Measurements from ENCODE around the gene DDX18.

The DDX18 gene

DNA sequence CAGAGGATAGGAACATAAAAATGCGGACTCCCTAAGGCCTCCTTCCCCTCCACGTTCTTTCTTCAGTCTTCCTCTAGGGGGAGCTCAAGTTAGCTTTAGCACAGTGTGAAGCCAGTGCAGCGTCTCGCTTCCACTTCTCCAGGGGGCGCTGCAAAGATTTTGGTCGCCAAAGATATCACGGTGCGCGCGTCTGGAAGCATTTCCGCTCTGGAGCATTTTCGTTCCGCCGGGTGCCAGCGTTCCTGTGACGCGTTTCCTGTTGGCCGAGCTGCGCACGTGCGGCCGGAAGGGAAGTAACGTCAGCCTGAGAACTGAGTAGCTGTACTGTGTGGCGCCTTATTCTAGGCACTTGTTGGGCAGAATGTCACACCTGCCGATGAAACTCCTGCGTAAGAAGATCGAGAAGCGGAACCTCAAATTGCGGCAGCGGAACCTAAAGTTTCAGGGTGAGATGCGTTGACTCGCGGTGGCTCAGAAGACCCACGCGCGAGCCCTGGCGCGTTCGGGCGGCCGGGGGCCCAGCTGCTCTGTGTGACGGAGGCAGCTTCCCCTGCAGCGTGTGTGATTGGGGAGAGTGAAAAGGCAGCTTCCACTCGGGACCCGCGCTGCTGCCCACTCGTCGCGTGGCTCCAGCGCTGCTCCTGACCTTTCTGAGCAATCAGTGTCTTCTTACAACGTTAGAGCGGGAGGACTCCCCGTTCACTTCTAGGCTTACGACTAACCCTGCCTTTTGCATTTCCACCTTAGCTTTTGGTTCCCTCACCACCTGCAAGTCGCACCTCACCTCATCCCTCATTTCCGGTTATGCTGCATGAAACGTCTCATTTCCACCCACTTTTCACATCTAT lies at the start of gene DDX18:
DDX18 (plus strand) TSS at position 275 of the 848 bp plus-strand sequence; CDS start at position 362, 87 bp downstream.
- peak; percentile 100 for DNase-seq (ENCODE audit: low read depth)
- peak within 1 kb of the TSS; percentile 93 for H3K9ac ChIP-seq (ENCODE audit: low read length)
- H3K4me1 ChIP-seq (ENCODE audit: control insufficient read depth, insufficient read depth, low read length), result peaks cover 17% of the 10 kb centered on the region

DNA sequence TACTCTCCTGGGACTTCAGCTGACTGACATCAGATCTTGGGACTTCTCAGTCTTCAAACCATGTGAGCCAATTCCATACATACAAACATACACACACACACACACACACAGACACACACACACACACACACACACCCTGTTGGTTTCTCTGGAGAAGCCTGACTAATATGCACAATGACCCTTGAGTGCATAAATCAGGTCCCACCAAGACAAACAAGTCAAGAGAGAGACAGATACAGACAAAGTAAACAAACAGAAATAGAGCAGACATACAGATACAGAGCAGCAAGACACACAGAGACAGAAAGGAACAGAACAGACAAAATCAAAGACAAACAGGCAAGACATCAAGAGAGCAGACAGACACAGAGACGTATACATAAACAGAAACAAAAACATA lies 43.8 kb upstream of the DDX18 start:
- peaks cover 3% of the 10 kb centered on the region for H3K27me3 ChIP-seq (replicated peaks; ENCODE audit: control insufficient read depth, insufficient read depth, low read length)
- no peaks in the 10 kb centered on the region for H3K9me3 ChIP-seq (ENCODE audit: control insufficient read depth, low read length)
- no peaks in the 10 kb centered on the region for H3K4me1 ChIP-seq (ENCODE audit: control insufficient read depth, insufficient read depth, low read length)
- no peaks in the 10 kb centered on the region for H3K36me3 ChIP-seq (ENCODE audit: control insufficient read depth, insufficient read depth, low read length, severe bottlenecking)
- H3K4me3 ChIP-seq (ENCODE audit: low read length), result no peak overlapping the region
- H3K9ac ChIP-seq (ENCODE audit: low read length), result no peak overlapping the region
- no peak for DNase-seq (ENCODE audit: low read depth)

More for the DNA sequence above, at the start of gene DDX18:
- Histone ChIP-seq H3K4me3 (ENCODE audit: low read length) (peak within 1 kb of the TSS; percentile 95), H3K27me3 (replicated peaks; ENCODE audit: control insufficient read depth, insufficient read depth, low read length) (no peaks in the 10 kb centered on the region), H3K36me3 (ENCODE audit: control insufficient read depth, insufficient read depth, low read length, severe bottlenecking) (peaks cover 24% of the 10 kb centered on the region), H3K9me3 (ENCODE audit: control insufficient read depth, low read length) (no peaks in the 10 kb centered on the region)

DNA sequence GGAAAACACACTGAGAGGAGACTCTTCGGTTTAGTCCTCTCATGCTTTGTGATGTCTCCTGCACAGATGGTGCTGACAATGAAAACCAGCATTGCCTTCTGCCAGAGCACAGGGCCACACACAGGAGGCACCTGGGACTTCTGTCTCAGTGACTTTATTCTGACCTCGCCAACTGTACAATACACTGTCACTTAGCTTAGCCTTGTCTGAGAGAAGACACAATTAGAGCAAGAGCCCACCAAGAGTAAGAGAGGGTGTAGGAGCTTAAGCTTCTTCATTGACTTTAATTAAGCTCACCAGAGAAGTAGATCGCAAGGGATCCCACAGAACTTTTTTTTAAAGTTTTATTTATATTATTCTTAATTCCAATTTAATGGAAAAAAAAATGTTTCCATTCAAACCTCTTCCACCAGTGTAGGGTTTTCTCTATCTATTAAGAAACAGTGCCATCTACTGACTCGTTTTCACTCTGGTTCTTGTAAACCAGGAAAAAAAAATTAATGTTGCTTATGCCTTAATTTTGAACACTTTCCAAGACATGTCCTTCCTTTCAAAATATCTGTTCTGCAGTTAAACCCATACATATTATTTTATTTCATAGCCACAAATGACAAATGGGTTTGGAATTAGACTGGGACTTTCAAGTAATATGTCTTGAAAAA lies 42.4 kb upstream of the DDX18 start:
- H3K9ac ChIP-seq (ENCODE audit: low read length), result no peak overlapping the region
- peak; percentile 69 for DNase-seq (ENCODE audit: low read depth)

DNA sequence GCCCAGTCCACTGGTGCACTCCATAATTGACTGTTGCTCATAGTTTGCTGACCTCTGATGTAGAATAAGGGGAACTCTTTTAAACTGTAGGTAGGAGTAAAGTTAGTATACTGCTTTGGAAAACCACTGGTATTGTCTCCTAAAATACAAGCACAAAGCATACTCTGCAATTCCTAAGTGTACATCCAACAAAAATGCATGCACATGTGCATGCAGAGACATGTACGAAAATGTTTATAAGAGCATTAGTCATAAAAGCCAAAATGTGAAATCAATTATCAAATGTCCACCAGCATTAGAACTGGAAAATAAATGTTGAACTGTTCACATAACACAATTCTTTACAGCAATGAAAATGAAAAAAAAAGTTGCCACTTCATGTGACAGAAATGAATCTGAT lies 39.8 kb upstream of the DDX18 start:
- DNase-seq (ENCODE audit: low read depth), result peak; percentile 5
- Histone ChIP-seq H3K27me3 (replicated peaks; ENCODE audit: control insufficient read depth, insufficient read depth, low read length) (peaks cover 3% of the 10 kb centered on the region), H3K4me1 (ENCODE audit: control insufficient read depth, insufficient read depth, low read length) (peaks cover 4% of the 10 kb centered on the region)

More for the DNA sequence above, 42.4 kb upstream of the DDX18 start:
- H3K27me3 ChIP-seq (replicated peaks; ENCODE audit: control insufficient read depth, insufficient read depth, low read length), result peaks cover 3% of the 10 kb centered on the region
- H3K9me3 ChIP-seq (ENCODE audit: control insufficient read depth, low read length), result no peaks in the 10 kb centered on the region
- H3K4me1 ChIP-seq (ENCODE audit: control insufficient read depth, insufficient read depth, low read length), result no peaks in the 10 kb centered on the region
- no peaks in the 10 kb centered on the region for H3K36me3 ChIP-seq (ENCODE audit: control insufficient read depth, insufficient read depth, low read length, severe bottlenecking)
- no peak overlapping the region for H3K4me3 ChIP-seq (ENCODE audit: low read length)

DNA sequence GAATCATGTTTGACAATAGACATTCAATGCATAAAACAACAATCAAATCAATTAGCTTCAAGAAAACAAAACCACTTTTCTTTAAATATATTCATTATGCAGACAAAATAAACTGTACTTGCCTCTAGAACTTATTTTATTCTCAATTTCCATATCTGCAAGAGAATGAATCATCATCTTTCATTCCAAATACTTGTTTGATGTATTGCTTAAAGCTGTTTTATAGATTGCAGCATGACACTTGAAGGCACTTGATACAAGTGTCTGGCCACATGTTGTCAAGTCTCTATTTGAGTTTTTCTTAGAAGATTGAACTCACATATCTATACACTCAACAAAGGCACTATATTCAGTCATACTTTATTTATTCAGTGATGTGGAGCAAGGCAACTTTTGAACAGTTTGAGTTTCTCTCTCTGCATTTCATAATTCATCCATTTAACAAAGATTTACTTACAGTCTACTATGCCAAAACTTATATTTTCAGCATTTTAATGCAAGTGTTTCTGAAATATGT lies 38.7 kb upstream of the DDX18 start:
- no peak overlapping the region for H3K4me3 ChIP-seq (ENCODE audit: low read length)
- DNase-seq (ENCODE audit: low read depth), result no peak
- H3K4me1 ChIP-seq (ENCODE audit: control insufficient read depth, insufficient read depth, low read length), result peaks cover 4% of the 10 kb centered on the region
- no peaks in the 10 kb centered on the region for H3K9me3 ChIP-seq (ENCODE audit: control insufficient read depth, low read length)
- H3K9ac ChIP-seq (ENCODE audit: low read length), result no peak overlapping the region
- no peaks in the 10 kb centered on the region for H3K36me3 ChIP-seq (ENCODE audit: control insufficient read depth, insufficient read depth, low read length, severe bottlenecking)
- H3K27me3 ChIP-seq (replicated peaks; ENCODE audit: control insufficient read depth, insufficient read depth, low read length), result no peaks in the 10 kb centered on the region

More for the DNA sequence above, 39.8 kb upstream of the DDX18 start:
- H3K9me3 ChIP-seq (ENCODE audit: control insufficient read depth, low read length), result no peaks in the 10 kb centered on the region
- no peaks in the 10 kb centered on the region for H3K36me3 ChIP-seq (ENCODE audit: control insufficient read depth, insufficient read depth, low read length, severe bottlenecking)
- H3K4me3 ChIP-seq (ENCODE audit: low read length), result no peak overlapping the region
- H3K9ac ChIP-seq (ENCODE audit: low read length), result no peak overlapping the region

DNA sequence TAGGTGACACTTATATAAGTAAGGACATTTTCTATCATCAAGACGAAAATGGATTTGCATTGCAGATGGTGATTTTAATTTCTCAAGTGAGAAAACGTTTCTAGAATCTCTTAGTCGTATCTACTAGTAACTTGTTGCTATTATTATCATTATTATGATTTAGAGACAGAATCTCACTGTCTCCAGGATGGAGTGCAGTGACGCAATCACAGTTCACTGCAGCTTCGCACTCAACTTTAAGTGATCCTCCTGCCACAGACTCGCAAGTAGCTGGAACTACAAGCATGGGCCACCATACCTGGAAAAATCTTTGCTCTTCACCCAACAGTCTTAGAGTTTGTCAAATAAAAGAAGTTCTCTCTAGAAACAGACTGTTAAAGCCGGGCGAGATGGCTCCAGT lies 37.6 kb upstream of the DDX18 start:
- H3K9me3 ChIP-seq (ENCODE audit: control insufficient read depth, low read length), result no peaks in the 10 kb centered on the region
- no peak overlapping the region for H3K9ac ChIP-seq (ENCODE audit: low read length)
- H3K27me3 ChIP-seq (replicated peaks; ENCODE audit: control insufficient read depth, insufficient read depth, low read length), result no peaks in the 10 kb centered on the region
- no peak for DNase-seq (ENCODE audit: low read depth)
- no peak overlapping the region for H3K4me3 ChIP-seq (ENCODE audit: low read length)
- peaks cover 4% of the 10 kb centered on the region for H3K4me1 ChIP-seq (ENCODE audit: control insufficient read depth, insufficient read depth, low read length)
- H3K36me3 ChIP-seq (ENCODE audit: control insufficient read depth, insufficient read depth, low read length, severe bottlenecking), result no peaks in the 10 kb centered on the region

DNA sequence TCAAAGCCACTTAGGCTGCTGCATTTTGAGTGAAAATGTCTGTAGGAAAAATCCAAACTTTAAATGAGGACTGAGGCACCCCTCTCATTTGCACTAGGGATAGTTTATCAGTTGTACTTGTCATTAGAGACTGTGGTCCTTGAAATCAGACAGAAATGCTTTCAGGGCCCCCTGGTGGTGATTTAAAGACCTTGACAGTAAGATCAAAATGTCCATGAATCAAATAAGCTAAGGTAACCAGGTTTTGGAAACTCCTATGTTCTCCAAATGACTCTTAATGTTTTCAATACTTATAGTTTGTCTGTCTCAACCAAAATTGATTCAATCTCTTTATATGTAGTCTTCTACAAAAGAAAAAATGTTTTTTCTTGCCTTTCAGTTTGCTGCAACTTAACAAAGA lies 28.8 kb upstream of the DDX18 start:
- H3K9me3 ChIP-seq (ENCODE audit: control insufficient read depth, low read length), result no peaks in the 10 kb centered on the region
- H3K4me1 ChIP-seq (ENCODE audit: control insufficient read depth, insufficient read depth, low read length), result no peaks in the 10 kb centered on the region
- no peaks in the 10 kb centered on the region for H3K36me3 ChIP-seq (ENCODE audit: control insufficient read depth, insufficient read depth, low read length, severe bottlenecking)
- no peak overlapping the region for H3K9ac ChIP-seq (ENCODE audit: low read length)
- peak; percentile 79 for DNase-seq (ENCODE audit: low read depth)
- H3K27me3 ChIP-seq (replicated peaks; ENCODE audit: control insufficient read depth, insufficient read depth, low read length), result no peaks in the 10 kb centered on the region
- H3K4me3 ChIP-seq (ENCODE audit: low read length), result no peak overlapping the region

DNA sequence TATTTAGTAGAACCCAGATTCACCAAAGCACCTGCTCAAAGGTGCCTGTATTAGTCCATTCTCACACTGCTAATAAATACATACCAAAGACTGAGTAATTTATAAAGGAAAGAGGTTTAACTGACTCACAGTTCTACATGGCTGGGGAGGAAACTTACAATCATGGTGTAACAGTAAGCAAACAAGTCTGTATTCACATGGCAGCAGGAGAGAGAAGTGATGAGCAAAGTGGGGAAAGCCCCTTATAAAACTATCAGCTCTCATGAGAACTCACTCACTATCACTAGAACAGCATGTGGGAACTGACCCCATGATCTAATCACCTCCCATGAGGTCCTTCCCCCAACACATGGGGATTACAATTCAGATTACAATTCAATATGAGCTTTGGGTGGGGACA lies 28.0 kb upstream of the DDX18 start:
- no peaks in the 10 kb centered on the region for H3K4me1 ChIP-seq (ENCODE audit: control insufficient read depth, insufficient read depth, low read length)
- no peaks in the 10 kb centered on the region for H3K27me3 ChIP-seq (replicated peaks; ENCODE audit: control insufficient read depth, insufficient read depth, low read length)
- no peak overlapping the region for H3K4me3 ChIP-seq (ENCODE audit: low read length)
- no peak for DNase-seq (ENCODE audit: low read depth)
- H3K9me3 ChIP-seq (ENCODE audit: control insufficient read depth, low read length), result no peaks in the 10 kb centered on the region
- no peak overlapping the region for H3K9ac ChIP-seq (ENCODE audit: low read length)
- no peaks in the 10 kb centered on the region for H3K36me3 ChIP-seq (ENCODE audit: control insufficient read depth, insufficient read depth, low read length, severe bottlenecking)

DNA sequence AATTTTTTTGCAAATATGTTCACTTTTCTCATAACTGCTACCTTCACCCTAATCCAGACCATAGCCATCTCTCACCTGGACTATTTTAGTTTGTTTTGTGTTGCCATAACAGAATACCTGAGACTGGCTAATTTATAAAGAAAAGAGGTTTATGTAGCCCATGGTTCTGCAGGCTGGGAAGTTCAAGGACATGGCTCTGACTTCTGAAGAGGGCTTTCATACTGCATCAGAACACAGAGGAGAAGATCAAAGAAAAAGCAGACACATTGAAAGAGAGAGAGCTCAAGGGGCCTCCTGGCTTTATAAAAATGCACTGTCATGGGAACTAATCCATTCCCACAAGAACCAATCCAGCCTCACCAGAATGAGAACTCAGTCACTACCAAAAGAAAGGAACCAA lies 25.0 kb upstream of the DDX18 start:
- Histone ChIP-seq H3K9ac (ENCODE audit: low read length) (no peak overlapping the region), H3K27me3 (replicated peaks; ENCODE audit: control insufficient read depth, insufficient read depth, low read length) (no peaks in the 10 kb centered on the region), H3K4me1 (ENCODE audit: control insufficient read depth, insufficient read depth, low read length) (no peaks in the 10 kb centered on the region), H3K36me3 (ENCODE audit: control insufficient read depth, insufficient read depth, low read length, severe bottlenecking) (no peaks in the 10 kb centered on the region), H3K9me3 (ENCODE audit: control insufficient read depth, low read length) (no peaks in the 10 kb centered on the region), H3K4me3 (ENCODE audit: low read length) (no peak overlapping the region)
- no peak for DNase-seq (ENCODE audit: low read depth)

DNA sequence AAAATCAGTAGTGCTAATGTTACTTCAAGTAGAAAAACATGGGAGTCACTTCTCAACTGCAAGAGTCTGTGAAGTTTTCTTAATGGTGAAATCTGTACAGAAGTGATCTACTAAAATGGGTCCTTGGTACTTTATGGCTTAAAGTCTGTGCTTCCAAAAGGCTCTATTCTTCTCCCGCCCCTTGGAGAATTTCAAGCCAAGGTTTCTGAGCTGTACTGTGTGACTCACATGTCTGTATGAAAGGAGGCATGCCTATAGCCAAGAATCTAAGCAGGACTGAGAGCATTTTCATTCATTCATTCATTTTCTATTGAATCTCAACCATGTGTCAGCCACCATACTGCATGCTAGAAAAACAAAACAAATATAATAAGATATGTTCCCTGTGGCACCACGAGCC lies 19.8 kb upstream of the DDX18 start:
- H3K4me3 ChIP-seq (ENCODE audit: low read length), result no peak overlapping the region
- H3K9ac ChIP-seq (ENCODE audit: low read length), result no peak overlapping the region
- H3K4me1 ChIP-seq (ENCODE audit: control insufficient read depth, insufficient read depth, low read length), result peaks cover 4% of the 10 kb centered on the region
- no peaks in the 10 kb centered on the region for H3K9me3 ChIP-seq (ENCODE audit: control insufficient read depth, low read length)
- no peaks in the 10 kb centered on the region for H3K36me3 ChIP-seq (ENCODE audit: control insufficient read depth, insufficient read depth, low read length, severe bottlenecking)
- no peaks in the 10 kb centered on the region for H3K27me3 ChIP-seq (replicated peaks; ENCODE audit: control insufficient read depth, insufficient read depth, low read length)
- no peak for DNase-seq (ENCODE audit: low read depth)

DNA sequence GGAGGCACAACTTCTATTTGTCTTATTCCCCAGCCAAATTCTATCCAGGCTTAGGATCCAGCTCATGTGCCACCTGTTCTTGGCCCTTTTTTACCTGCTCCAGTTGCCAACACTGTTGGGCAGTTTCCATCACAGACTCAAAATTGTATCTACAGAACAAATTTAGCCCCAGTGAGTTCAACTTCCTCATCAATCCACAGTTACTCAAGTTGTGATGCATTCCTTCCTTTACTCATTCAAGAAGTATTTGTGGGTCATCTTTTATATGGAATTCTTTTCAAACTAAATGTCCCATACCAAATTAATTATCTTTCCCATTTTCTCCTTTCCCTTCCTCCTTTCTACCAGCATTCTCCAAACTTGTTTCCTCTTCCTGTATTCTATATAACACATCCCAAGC lies 12.7 kb upstream of the DDX18 start:
- Histone ChIP-seq H3K9ac (ENCODE audit: low read length) (no peak overlapping the region), H3K36me3 (ENCODE audit: control insufficient read depth, insufficient read depth, low read length, severe bottlenecking) (no peaks in the 10 kb centered on the region), H3K27me3 (replicated peaks; ENCODE audit: control insufficient read depth, insufficient read depth, low read length) (no peaks in the 10 kb centered on the region), H3K4me3 (ENCODE audit: low read length) (no peak overlapping the region), H3K4me1 (ENCODE audit: control insufficient read depth, insufficient read depth, low read length) (peaks cover 3% of the 10 kb centered on the region), H3K9me3 (ENCODE audit: control insufficient read depth, low read length) (no peaks in the 10 kb centered on the region)
- peak; percentile 8 for DNase-seq (ENCODE audit: low read depth)

All from adipocyte (in vitro differentiated cells).